T-helper 17 cell (primary cell): Measurements from ENCODE around the gene DCAF12. TPM values are rescaled to one million over a fixed set of nuclear protein-coding genes. Genes with fewer than 3 reads are reported as not detected.
"Not testable (repeated sequence)": the region's sequence is repeated elsewhere in the genome, so short reads cannot be mapped to it uniquely, and the experiment has no call there.

Experiments used
- ATAC-seq: fragments of 150-1000 bp; cut with Tn5 transposase; 2 replicates; pipeline ENCODE4 v1.10.0; 2021; ENCODE audit warnings: mild to moderate bottlenecking, moderate library complexity
- DNase-seq, 3 donors: peaks; one replicate each; pipeline versions ENCODE4 v3.0.0 to v3.0.0-alpha.2; 2020 to 2021
- H3K9me3 ChIP-seq: one replicate; pipeline ENCODE4 v1.7.0; 2013; ENCODE audit warnings: low read length, mild to moderate bottlenecking; ENCODE audit not compliant: control insufficient read depth, poor library complexity, severe bottlenecking
- H3K27ac Mint-ChIP-seq: one replicate; pipeline ENCODE4 v1.8.0; 2022; ENCODE audit warnings: mild to moderate bottlenecking, moderate library complexity, mixed read lengths
- H3K27me3 Mint-ChIP-seq: one replicate; pipeline ENCODE4 v1.8.0; 2022; ENCODE audit warnings: mixed read lengths
- H3K36me3 Mint-ChIP-seq: one replicate; pipeline ENCODE4 v1.8.0; 2022; ENCODE audit warnings: low read depth, mixed read lengths
- H3K4me1 Mint-ChIP-seq: one replicate; pipeline ENCODE4 v1.8.0; 2022; ENCODE audit warnings: mild to moderate bottlenecking, mixed read lengths
- H3K4me3 Mint-ChIP-seq: one replicate; pipeline ENCODE4 v1.8.0; 2022; ENCODE audit warnings: mild to moderate bottlenecking, moderate library complexity, mixed read lengths
- total RNA-seq, 4 donors: library from RNA in 2 of 4; stranded (reverse) in 2 of 4; gene quantifications; one replicate each; pipeline ENCODE4 v1.2.3 and lab custom pipeline; 2022 to 2026

DCAF12 gene
- total RNA-seq, 2 donors from 2014 or later = 14.8 TPM

DNA sequence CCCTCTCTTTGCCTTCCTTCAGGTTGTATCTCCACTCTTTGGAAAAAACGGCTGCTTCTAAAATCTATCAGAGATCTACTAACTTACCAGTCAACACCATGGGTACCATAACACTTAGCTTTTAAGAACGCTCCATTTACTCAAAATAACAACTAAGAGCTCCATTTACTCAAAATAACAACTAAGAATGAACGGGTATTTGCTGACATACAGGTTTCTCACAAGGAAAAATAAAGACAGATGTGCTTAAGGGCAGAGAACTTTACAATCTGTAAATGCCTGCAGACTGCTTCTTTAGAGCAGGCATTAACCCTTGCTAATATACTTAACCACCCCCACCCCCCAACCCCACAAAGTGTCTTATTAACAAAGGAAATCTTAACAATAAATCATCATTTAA lies 80.6 kb downstream of the DCAF12 start:
- no peaks in the 10 kb centered on the region for H3K9me3 ChIP-seq
- peaks cover 3% of the 10 kb centered on the region for H3K36me3 Mint-ChIP-seq
- ATAC-seq (no peak), DNase-seq (no peak)
- peaks cover 27% of the 10 kb centered on the region for H3K4me1 Mint-ChIP-seq
- no peak overlapping the region for H3K27ac Mint-ChIP-seq
- no peaks in the 10 kb centered on the region for H3K27me3 Mint-ChIP-seq
- H3K4me3 Mint-ChIP-seq = no peak overlapping the region

DNA sequence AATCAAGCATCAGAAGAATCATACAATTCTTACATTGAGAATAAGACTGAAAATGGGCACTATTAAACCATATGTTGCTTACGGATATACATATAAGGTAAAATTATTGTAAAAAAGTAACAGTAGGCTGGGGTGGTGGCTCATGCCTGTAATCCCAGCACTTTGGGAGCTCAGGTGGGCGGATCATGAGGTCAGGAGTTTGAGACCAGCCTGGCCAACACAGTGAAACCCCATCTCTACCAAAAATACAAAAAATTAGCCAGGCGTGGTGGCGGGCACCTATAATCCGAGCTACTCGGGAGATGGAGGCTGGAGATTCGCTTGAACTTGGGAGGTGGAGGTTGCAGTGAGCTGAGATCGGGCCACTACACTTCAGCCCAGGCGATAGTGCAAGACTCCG lies 84.4 kb downstream of the DCAF12 start:
- not testable (repeated sequence) for H3K36me3 Mint-ChIP-seq, H3K27me3 Mint-ChIP-seq, ATAC-seq, H3K9me3 ChIP-seq, H3K4me3 Mint-ChIP-seq, H3K27ac Mint-ChIP-seq, DNase-seq
- peaks cover 12% of the 10 kb centered on the region for H3K4me1 Mint-ChIP-seq

DNA sequence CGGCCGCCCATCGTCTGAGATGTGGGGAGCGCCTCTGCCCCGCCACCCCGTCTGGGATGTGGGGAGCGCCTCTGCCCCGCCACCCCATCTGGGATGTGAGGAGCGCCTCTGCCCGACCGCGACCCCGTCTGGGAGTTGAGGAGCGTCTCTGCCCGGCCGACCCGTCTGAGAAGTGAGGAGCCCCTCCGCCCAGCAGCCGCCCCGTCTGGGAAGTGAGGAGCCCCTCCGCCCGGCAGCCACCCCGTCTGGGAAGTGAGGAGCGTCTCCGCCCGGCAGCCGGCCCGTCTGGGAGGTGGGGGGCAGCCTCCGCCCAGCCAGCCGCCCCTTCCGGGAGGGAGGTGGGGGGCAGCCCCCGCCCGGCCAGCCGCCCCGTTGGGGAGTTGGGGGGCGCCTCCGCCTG lies 87.6 kb downstream of the DCAF12 start:
- not testable (repeated sequence) for H3K27ac Mint-ChIP-seq, H3K9me3 ChIP-seq, H3K4me3 Mint-ChIP-seq, ATAC-seq, H3K27me3 Mint-ChIP-seq, H3K36me3 Mint-ChIP-seq, DNase-seq
- H3K4me1 Mint-ChIP-seq = peaks cover 10% of the 10 kb centered on the region

DNA sequence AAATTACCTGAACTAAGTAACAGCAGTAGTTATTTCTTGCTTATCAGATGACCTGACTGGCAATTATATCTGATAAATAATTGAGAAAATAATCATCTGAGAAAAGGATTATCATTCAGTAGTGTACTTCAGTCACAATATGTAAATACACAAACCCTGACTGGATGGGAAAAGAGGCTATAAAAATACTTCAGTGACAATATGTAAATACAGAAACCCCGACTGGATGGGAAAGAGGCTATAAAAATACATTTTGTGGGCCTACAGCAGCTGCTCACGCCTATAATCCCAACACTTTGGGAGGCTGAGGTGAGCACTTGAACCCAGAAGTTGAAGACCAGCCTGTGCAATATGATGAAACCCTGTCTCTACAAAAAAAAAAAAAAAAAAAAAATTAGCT lies 88.9 kb downstream of the DCAF12 start:
- Mint-ChIP-seq H3K36me3 (no peaks in the 10 kb centered on the region), H3K4me1 (peaks cover 15% of the 10 kb centered on the region)
- DNase-seq = no peak

DNA sequence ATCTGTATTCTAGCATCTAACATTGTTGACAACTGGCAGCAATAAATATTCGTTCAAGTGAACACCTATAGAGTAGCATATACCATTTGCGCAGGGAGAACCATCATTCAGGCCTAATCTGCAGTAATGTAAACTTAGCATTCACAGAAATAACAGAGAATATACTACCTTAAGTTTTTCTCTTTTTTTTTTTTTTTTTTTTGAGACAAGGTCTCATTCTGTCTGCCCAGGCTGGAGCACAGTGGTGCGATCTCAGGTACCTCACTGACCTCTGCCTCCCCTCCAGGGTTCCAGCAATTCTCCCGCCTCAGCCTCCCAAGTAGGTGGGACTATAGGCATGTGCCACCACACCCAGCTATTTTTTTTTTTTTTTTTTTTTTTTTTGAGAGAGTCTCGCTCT lies 89.9 kb downstream of the DCAF12 start:
- H3K27ac Mint-ChIP-seq = peak overlapping the region; percentile 69
- H3K9me3 ChIP-seq = no peaks in the 10 kb centered on the region
- H3K4me3 Mint-ChIP-seq = no peak overlapping the region
- no peaks in the 10 kb centered on the region for H3K27me3 Mint-ChIP-seq
- ATAC-seq (no peak), DNase-seq (no peak)
- H3K36me3 Mint-ChIP-seq = peaks cover 3% of the 10 kb centered on the region
- H3K4me1 Mint-ChIP-seq = peaks cover 20% of the 10 kb centered on the region

More for the DNA sequence above, 88.9 kb downstream of the DCAF12 start:
- Mint-ChIP-seq H3K4me3 (no peak overlapping the region), H3K27ac (peak overlapping the region; percentile 37), H3K27me3 (no peaks in the 10 kb centered on the region)
- no peak for ATAC-seq
- H3K9me3 ChIP-seq = no peaks in the 10 kb centered on the region

Other genes starting within 250 kb of the DCAF12 start
- gene UBAP2, start 77.8 kb downstream of the DCAF12 start, total RNA-seq = 10 to 100 TPM; 33.9 to 37.3 TPM
- gene UBAP1, start 52.3 kb upstream of the DCAF12 start, total RNA-seq = 10 to 100 TPM; 63.3 to 68.2 TPM
- gene KIF24, start 202.6 kb upstream of the DCAF12 start, total RNA-seq = under 1 TPM; 0.08 to 0.12 TPM
- 10 to 100 TPM; 11.2 to 15.0 TPM for gene NUDT2, start 202.9 kb upstream of the DCAF12 start, total RNA-seq